Dedifferentiated amniotic fluid mesenchymal stem cell (primary cell): ENCODE measurements around the gene BYSL.

ENCODE experiments used
- DNase-seq: peaks from one replicate; pipeline ENCODE4 v3.0.0-alpha.2; 2016; ENCODE audit errors: extremely low spot score

Gene BYSL

GRCh38 chr6:41920921-41921711, at the start of gene BYSL, which contains the start of gene MED20:
Gene BYSL (plus strand): TSS chr6:41921499. CDS start chr6:41921563, 64 bp downstream.
Gene MED20 (minus strand): TSS chr6:41921139. CDS start chr6:41921018, 121 bp downstream.
- peak; percentile 94 for DNase-seq

- no peak for DNase-seq
These were observed 49.6 kb upstream of the BYSL start for GRCh38 chr6:41871691-41872090.

DNA sequence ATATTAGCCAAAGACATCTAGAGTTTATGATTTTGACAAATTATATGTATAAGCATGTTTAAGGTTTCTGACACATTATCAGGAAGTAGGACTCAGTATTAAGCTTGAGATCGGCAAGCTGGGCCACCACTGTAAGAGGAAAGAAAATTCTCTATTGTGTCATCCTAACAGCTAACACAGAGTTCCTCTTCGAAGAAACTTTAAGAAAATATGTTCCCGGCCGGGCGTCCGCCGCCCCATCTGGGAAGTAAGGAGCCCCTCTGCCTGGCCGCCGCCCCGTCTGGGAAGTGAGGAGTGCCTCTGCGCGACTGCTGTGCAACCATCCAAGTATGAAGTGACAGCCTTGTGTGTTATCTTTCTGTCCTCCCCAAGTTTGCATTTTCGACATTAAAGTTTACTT, 49.2 kb upstream of the BYSL start:
- DNase-seq: no peak

DNA sequence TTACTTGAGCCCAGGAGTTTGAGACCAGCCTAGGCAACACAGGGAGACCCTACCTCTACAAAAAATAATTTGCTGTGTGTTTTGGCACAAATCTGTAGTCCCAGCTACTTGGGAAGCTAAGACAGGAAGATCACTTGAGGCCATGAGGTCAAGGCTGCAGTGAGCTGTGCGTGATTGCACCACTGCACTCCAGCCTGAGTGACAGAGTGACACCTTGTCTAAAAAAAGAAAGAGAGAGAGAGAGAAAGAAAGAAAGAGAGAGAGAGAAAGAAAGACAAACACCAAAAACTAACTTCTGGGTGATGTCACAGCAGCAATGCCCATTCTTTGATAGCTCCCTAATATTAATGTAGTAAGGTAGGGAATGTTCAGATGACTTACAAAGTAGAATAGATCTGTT, 46.6 kb upstream of the BYSL start:
- no peak for DNase-seq

GRCh38 chr6:41877051-41877680, 44.1 kb upstream of the BYSL start:
- DNase-seq: no peak

GRCh38 chr6:41878246-41878645, 43.1 kb upstream of the BYSL start:
- peak; percentile 62 for DNase-seq

DNA sequence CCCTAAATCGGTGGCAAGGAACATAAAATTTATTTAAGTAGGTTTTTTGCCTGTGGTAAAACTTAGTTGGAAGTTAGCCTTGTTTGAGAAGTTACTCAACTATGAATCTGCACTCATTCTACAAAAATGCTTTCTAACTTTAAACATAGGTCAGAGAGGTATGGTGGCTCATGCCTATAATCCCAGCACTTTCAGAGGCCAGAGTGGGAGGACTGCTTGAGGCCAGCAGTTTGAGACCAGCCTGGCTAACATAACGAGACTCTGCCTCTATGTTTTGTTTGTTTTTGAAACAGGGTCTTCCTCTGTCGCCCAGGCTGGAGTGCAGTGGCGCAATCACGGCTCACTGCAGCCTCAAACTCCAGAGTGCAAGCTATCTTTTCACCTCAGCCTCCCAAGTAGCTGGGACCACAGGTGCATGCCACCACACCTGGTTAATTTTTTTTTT, 42.3 kb upstream of the BYSL start:
- peak; percentile 58 for DNase-seq

DNA sequence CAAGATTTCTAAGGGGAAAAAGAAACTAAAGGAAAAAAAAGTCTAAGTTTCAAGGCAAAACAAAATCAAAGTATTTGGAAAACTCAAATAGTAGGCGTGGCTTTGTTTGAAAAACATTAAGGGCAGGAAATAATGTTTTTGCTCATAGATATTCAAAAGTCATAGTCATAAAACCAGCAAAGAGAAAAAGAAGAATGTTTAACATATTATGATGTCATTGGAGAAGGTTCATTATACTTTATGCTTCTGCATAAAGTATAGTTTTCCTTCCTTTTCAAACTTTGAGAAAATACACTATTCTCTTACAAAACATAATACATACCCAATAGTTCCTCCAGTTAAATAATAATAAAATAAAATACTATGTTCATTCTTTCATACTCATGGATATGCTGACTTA, 39.8 kb upstream of the BYSL start:
- DNase-seq: no peak

- DNase-seq: no peak
These were observed 36.3 kb upstream of the BYSL start for GRCh38 chr6:41884957-41885356.

- DNase-seq: no peak
These were observed 35.4 kb upstream of the BYSL start for GRCh38 chr6:41885930-41886329.

GRCh38 chr6:41887331-41887751, 34.0 kb upstream of the BYSL start:
- DNase-seq: no peak

DNA sequence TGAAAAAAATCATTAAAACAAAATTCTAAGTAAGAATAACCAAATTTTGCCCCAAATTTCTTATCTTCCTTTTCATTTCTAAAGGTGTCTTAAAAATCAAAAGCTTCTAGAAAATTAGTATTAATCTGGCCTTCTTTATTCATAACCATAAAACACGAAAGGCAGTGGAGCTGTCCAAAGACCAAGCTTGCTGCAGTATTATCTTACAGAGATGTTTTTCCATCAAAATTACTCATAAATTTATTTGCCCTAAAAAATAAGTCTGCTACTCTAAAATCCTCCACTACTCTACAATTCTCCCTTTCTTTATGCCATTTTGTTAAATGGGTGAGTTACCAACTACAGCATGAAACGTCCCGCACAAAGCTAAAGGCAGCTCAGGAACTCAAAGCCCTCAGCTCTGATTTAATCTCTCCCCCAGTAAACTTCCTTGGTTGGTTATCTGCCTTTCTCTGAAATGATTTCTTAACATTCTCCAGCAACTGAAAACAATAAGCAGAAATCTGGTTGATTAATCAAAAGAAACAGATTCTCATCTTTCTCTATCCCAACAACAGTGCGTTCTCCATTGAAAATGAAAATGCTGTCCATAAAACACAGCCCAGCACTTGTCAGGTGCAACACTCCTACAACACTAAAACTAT, 28.3 kb upstream of the BYSL start:
- DNase-seq: no peak

GRCh38 chr6:41894366-41895299, 26.7 kb upstream of the BYSL start:
- DNase-seq: no peak

DNA sequence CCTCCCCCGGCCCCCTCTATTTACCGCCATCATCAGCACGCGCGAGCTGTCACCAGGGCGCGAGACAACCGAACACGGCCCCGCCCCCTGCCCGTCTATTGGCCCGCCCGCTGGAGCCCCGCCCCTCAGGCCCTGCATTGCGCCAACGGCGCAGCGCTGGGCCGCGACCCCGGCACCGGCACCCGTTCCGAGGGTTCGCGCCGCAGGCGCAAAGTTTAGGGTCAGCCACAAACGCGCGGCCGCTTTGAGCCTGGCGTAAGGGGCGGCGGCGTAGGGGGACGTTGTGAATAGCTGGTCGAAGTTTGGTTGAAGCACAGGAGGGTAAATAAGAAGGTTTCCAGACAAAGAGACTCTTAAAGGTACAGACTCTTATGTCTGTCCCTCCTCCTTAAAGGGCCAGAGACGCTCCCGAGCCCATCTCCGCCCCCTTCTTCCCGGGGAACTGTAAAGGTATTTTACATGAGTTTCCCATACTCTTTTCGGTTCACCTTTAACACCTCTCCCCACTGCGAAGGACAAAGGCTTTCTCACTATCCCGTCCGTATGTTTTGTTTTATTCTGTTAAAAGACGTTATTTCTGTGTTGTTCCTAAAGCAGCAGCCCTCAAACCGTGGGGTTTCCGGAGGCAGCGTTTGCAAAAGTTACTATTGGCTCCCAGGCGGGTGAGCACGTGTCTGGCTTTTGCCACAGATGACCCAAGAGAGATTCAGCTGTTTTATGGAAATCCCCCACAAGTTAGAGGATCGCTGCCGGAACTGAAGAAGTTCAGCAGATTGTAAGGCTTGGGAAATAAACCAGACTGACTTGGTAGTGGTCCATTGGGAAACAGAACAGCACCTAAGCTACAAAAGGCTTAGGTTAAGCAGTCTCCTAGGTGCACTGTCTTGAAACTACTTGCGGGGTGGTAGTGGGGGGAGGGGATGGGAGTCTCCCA, 25.7 kb upstream of the BYSL start, which contains the start of gene USP49:
Gene USP49, minus strand, starts transcription at position 76 of the 934 bp plus-strand sequence. CDS start 88,392 bp downstream, outside the sequence.
- peak; percentile 69 for DNase-seq

- peak; percentile 4 for DNase-seq
These were observed 25.0 kb upstream of the BYSL start for GRCh38 chr6:41896281-41896680.

DNA sequence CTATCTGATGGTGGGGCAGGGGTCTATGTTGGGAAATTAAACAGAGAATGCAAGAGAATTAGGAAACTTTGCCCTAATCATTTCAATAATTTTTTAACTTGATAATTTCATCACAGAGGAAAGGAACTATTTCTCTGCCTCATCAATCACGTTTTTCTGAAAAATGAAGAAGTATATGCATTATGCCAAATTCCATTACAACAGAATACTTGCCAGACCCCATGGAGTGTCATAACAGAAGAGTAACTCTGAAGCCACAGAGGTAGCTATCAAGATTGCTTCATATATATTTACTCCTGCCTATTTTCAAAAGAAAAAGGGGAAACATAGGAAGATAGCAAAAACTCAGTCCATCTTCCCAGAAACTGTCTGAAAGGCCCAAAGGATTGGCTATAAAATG, 20.4 kb upstream of the BYSL start:
- no peak for DNase-seq

GRCh38 chr6:41901882-41902519, 19.3 kb upstream of the BYSL start:
- DNase-seq: no peak

DNA sequence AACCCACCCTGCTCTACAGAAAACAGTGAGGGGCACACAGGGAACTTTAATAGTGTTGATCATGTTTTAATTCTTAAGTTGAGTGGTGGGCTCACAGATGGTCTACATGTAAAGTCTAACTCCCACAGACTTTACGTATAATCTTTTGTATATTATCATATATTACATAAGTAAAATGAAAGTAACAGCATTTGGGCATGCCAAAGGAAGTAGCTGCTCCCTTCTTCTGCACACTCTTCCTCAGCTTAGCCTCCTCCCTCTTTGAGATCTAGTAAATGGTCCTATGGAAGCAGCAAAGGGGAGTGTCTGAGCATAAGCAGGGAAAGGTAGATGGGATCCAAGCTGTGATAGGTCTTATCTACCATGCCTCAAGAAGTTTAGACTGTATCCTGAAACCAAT, 11.6 kb upstream of the BYSL start:
- DNase-seq: no peak

DNA sequence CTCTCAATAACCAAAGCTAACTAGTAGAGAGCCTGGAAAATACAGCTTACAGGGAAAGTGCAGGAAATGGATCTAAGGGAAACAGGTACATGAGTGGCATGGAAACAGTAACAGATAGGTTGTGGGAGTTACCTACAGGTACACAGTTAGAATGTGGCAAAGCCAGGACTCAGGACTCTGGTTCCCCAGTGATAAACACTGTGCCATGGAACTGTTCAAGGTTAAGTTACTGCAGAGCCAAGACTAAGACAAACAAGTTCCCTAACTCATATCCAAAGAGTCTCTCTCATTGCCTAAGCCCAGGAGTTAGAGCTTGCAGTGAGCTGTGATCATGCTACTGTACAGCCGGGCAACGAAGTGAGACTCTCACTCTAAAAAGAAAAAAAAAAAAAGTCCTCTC, 7.0 kb upstream of the BYSL start:
- no peak for DNase-seq
